GM12801 (cell line): ENCODE results near the gene PPP1R3F.
"Not testable (repeated sequence)": the region's sequence is repeated elsewhere in the genome, so short reads cannot be mapped to it uniquely, and the experiment has no call there.

Source experiments
- CTCF ChIP-seq: IDR thresholded peaks from one replicate; pipeline ENCODE4 v1.5.1; 2011; ENCODE audit warnings: control low read depth; ENCODE audit not compliant: insufficient read length; ENCODE audit errors: extremely low read depth

Gene PPP1R3F

GRCh38 chrX:49308604-49309269, 39.1 kb downstream of the PPP1R3F start:
- no peak for TF ChIP-seq CTCF

- no peak for TF ChIP-seq CTCF
Measured at GRCh38 chrX:49309401-49309981, 39.9 kb downstream of the PPP1R3F start.

GRCh38 chrX:49310371-49310770, 40.8 kb downstream of the PPP1R3F start:
- no peak for TF ChIP-seq CTCF

- TF ChIP-seq CTCF, result no peak
Measured at GRCh38 chrX:49312176-49312575, 42.6 kb downstream of the PPP1R3F start.

- TF ChIP-seq CTCF, result no peak
Measured at GRCh38 chrX:49316085-49316484, 46.5 kb downstream of the PPP1R3F start.

- TF ChIP-seq CTCF, result not testable (repeated sequence)
Measured at GRCh38 chrX:49321737-49322136, 52.1 kb downstream of the PPP1R3F start, which contains the start of gene GAGE12J. TSS of gene GAGE12J (plus strand) at chrX:49322037. CDS start at chrX:49323194, 1,157 bp downstream.

GRCh38 chrX:49331282-49331681, 61.7 kb downstream of the PPP1R3F start, which contains the start of gene GAGE13:
TSS of gene GAGE13 (plus strand) at chrX:49331582. CDS start at chrX:49332738, 1,156 bp downstream.
- not testable (repeated sequence) for TF ChIP-seq CTCF
